ENCODE results near the gene DGKZ. TPM values are rescaled to one million over a fixed set of nuclear protein-coding genes. Genes with fewer than 3 reads are reported as not detected.
A peak's percentile ranks its signal among the peaks of the same experiment; 100 is the strongest.

The DGKZ gene
- total and polyA plus RNA-seq, 2 of the 13 experiments (the other 11 are each of a cell fraction or from before 2014, with no cell fraction given), result 15.8 to 20.7 TPM

GRCh38 chr11:46392421-46393230, 45.4 kb downstream of the DGKZ start (continued):
- TF ChIP-seq ARID4A (CRISPR knock-in tag; IDR thresholded peaks at IDR 0.05; ENCODE audit: borderline replicate concordance) (peak; percentile 100), GATAD2A (CRISPR knock-in tag; IDR thresholded peaks at IDR 0.05) (peak; percentile 86), ZNF33B (CRISPR knock-in tag; IDR thresholded peaks at IDR 0.05) (peak; percentile 99), NFE2L1 (CRISPR knock-in tag; IDR thresholded peaks at IDR 0.05; ENCODE audit: borderline replicate concordance) (0 out of 2 replicates have a peak, but pooled peaks have one; percentile 50), PITX1 (CRISPR knock-in tag; IDR thresholded peaks at IDR 0.05) (peak; percentile 85), CREM (IDR thresholded peaks at IDR 0.05) (no peak), CREM (CRISPR knock-in tag; IDR thresholded peaks at IDR 0.05) (no peak), ZNF710 (CRISPR knock-in tag; IDR thresholded peaks at IDR 0.05; ENCODE audit: borderline replicate concordance) (peak; percentile 89; the same call in 1 of the 2 replicates), ZNF224 (CRISPR knock-in tag; IDR thresholded peaks at IDR 0.05) (no peak), ZBTB43 (CRISPR knock-in tag; conservative IDR thresholded peaks at IDR 0.05) (peak; percentile 96), NR2F1 (CRISPR knock-in tag; IDR thresholded peaks at IDR 0.05) (peak in 1 of 2 experiments; percentile 35; a peak in 1 of 4 replicates), ATF4 (CRISPR knock-in tag; IDR thresholded peaks at IDR 0.05) (peak in 1 of 2 experiments; percentile 74; a peak in 2 of 4 replicates), ATF2 (CRISPR knock-in tag; IDR thresholded peaks at IDR 0.05) (peak; percentile 89), MXD4 (CRISPR knock-in tag; IDR thresholded peaks at IDR 0.05) (peak; percentile 96), ZIK1 (CRISPR knock-in tag; IDR thresholded peaks at IDR 0.05; ENCODE audit: borderline replicate concordance, low read depth) (peak; percentile 95; the same call in 1 of the 2 replicates), ZNF740 (CRISPR knock-in tag; IDR thresholded peaks at IDR 0.05) (peak; percentile 66; the same call in 1 of the 2 replicates), FOXM1 (CRISPR knock-in tag; IDR thresholded peaks at IDR 0.05) (peak; percentile 91), BORCS8-MEF2B (CRISPR knock-in tag; IDR thresholded peaks at IDR 0.05) (peak; percentile 98)

All from HepG2 (cell line).